T-helper 1 cell treated with Interleukin-12 subunit alpha and Interleukin-12 subunit beta and Interleukin-4 antibody, amounts not matched to agents 30 ng/mL and 1 ng/mL, for 36 hours (primary cell): ENCODE data around the gene PDGFA. TPM values are rescaled to one million over a fixed set of nuclear protein-coding genes. Genes with fewer than 3 reads are reported as not detected.

Experiments used
- intact Hi-C: fragments of 100-400 bp; cut with micrococcal nuclease; formaldehyde crosslinking; loops from one replicate; pipeline ENCODE4 v1.15.1; 2024
- total RNA-seq: library from RNA; stranded (reverse); gene quantifications from 2 replicates; pipeline ENCODE4 v1.2.3, GENCODE V29; 2022

The PDGFA gene
- total RNA-seq, 1 donor from 2014 or later, result 3.3 TPM

DNA sequence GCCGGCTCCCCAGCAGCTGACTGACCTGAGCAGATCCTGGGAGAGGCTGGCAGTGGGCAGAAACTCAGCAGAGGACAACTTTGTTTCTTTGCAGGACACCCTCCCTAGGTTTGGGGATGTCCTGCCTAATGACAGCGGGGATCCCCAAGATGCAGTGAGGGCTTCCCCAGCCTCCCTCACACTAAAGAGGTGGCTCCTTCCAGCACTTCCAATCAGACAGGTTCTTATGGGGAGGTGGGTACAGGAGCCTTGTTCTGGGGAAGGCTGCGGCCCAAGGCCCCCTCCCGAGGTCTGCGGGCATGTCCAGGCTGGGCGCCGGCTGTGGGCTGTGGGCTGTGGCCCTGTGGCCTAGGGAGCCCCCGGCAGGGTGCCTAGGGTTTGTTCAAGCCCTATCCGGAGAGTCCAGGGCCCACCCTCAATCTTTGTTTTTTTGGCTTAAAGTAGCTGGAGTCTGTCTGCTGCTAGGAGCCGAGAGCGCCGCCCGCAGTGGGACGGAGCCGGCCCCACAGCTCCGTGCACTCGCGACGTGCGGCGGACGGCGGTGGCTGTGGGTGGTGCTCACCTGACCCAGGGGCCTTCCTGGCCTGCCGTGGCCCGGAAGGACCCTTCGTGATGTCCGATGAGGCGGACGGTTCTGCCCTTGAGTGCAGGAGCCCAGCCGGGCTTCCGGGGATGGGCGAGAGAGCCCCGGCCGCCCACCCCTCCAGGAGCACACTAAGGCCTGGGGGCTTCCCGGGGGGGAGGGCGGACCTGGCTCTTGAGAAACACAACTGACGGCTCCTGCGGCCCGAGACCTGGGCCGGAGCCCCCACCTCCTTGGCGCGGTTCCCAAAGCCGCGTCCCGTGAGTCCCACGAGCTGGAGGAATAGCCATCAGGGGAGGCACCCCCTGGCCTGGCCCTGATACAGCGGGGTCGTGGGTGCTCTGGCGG lies 57.2 kb downstream of the PDGFA start:
- intact Hi-C loops, result no loop called here

DNA sequence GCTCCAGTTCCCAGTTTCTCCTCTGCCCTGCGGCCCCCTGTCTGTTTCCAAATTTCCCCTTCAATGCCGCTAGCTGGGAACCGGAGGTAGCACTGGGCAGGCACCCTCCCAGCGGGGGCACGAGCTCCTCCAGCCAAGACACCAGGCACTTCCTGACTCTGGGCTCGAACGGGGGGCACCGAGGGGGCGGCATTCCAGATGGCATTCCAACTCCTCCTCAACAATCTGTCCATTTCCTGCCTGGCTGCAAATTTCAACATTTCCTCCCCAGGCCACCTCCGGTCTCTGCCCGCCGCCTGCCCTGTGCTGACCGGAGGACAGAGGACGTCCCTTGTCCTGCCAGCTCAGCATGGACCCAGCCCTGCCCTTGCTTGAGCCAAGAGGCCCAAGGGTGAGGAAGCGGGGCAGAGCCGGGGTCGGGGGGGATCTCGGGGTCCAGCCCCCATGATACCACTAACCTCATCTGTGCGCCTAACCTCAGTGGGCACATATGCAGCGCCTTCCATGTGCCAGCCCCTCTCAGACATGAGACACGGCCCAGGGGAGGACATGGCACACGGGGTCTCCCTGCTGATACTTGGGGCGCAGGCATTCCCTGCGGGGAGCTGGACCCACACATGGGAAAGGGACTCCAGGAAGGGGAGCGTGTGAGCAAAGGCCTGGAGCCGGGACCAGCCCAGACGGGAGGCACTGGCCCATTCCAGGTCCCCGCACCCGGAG lies 58.0 kb downstream of the PDGFA start:
- intact Hi-C loops, result no loop called here

DNA sequence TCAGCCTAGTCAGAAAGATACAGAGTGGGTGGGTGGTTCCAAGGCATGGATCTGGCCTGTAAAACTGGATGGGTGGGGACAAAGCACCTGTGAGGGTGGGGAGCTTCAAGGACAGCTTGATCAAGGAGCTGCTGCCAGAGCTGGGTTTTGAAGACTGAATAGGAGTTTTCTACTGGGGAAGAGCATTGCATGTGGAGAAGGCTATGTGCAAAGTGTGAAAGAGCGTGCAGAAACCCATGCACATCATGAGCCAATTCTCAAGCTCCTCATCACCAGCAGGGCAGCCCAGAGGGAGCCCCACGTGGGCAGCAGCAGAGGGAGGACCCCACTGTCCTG lies 58.6 kb downstream of the PDGFA start:
- intact Hi-C loops, result no loop called here

DNA sequence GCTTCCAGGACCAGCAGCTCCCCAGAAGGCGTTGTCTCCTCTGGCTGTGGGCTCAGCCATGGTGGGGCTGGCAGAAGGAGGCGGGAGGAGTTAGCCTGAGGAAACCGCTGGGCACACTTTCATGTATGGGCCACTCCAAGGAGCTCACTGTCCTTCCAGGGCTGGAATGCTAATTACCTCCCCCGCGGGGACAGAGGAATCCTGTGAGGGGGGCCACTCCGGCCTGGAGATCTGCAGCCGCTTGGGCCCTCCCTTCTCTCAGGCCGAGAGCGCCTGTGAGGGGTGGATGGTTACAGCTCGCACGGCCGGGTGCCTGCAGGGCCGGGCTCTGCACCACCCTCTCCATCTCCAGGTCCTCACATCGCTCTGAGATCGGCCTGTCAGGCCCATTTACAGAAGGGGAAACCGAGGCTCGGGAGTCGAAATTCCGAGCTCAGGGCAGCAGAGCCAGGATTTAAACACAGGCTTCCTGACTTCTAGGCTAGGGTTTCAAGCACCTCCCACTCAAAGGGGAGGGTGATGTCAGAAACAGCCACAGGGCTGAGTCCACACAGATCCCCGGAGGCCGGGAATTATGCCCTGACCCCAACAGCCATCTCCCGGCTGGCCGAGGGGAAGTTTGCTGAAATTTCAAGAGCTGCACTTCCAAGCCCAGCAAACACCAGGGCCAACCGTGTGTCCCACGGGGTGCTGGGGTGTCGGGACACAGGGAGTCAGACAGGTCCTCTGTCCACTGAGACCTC lies 59.1 kb downstream of the PDGFA start:
- intact Hi-C loops, result no loop called here

DNA sequence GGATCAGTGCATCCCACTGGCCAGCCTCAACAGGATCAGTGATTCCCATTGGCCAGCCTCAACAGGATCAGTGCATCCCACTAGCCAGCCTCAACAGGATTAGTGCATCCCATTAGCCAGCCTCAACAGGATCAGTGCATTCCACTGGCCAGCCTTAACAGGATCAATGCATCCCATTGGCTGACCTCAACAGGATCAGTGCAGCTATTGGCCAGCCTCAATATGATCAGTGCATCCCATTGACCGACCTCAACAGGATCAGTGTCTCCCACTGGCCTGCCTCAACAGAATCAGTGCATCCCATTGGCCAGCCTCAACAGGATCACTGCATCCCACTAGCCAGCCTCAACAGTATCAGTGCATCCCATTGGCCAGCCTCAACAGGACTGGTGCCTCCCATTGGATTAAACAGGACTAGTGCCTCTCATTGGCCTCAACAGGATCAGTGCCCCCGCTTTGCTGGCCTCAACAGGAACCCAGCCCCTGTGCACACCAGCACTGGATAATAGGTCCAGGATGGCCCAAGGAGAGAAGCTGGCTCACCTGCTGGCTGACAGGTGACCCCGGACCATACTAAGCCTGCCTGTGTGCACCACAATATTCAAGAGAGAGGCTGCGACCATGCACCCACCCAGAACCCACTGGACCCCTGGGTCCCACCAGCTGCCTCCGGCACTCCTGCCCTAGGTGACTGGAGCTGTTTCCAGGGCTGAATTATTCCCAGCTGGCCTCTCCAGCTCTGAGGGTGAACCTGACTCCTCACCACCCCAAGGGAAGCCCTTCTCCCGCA lies 59.9 kb downstream of the PDGFA start:
- intact Hi-C loops, result no loop called here

DNA sequence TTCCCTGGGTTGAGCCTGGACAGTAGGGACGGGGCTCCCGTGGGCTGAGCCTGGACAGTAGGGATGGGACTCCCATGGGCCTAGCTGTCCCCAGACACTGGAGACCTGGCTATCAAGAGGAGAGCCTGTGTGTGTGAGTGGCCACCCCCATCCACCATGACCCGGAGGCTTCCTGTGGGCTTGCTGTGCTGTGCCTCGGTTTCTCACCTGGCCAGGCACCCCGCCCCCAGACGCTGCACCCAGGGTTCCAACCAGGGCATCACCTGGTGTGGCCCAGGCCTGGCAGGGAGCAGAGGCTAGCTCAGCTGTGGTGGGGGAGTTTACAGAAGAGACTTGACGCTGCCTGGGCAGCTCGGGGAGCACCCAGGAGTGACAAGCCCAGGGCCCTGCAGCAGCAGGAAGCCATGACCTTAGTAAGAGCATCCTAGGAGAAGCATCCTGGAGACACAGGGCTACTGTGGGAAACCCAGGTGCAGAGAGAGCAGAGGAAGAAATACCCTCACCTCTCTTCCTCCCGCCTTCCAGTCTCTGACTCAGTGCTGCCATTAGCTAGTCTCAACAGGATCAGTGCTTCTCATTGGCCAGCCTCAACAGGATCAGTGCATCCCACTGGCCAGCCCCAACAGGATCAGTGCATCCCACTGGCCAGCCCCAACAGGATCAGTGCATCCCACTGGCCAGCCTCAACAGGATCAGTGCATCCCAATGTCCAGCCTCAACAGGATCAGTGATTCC lies 61.0 kb downstream of the PDGFA start:
- intact Hi-C loops, result no loop called here

DNA sequence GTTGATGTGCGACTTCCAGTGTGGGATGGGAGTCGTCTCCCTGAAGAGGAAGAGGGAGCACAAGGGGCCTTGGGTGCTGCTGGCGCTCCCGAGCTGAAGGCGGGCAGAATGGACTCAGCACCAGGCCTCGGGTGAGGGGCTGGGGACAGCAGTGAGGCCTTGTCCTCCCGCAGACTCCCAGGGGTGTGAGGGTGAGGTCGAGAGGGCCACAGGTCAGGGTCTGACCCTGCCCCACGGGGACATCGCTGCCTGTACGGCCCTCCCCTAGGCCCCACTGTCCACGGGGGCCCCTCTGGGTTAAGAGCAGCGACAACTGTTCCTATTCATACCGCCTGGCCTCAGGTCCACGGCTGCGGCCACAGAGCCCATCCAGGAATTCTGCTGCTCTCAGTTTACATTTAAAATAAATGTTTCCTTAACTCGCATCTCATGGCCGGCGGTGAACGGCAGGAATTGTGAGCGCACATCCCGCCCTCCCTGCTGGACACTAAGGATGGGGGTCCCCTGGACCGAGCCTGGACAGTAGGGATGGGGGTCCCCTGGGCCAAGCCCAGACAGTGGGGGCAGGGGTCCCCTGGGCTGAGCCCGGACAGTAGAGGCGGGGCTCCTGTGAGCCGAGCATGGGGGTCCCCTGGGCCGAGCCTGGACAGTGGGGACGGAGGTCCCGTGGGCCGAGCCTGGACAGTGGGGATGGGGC lies 61.7 kb downstream of the PDGFA start:
- intact Hi-C loops, result no loop called here

DNA sequence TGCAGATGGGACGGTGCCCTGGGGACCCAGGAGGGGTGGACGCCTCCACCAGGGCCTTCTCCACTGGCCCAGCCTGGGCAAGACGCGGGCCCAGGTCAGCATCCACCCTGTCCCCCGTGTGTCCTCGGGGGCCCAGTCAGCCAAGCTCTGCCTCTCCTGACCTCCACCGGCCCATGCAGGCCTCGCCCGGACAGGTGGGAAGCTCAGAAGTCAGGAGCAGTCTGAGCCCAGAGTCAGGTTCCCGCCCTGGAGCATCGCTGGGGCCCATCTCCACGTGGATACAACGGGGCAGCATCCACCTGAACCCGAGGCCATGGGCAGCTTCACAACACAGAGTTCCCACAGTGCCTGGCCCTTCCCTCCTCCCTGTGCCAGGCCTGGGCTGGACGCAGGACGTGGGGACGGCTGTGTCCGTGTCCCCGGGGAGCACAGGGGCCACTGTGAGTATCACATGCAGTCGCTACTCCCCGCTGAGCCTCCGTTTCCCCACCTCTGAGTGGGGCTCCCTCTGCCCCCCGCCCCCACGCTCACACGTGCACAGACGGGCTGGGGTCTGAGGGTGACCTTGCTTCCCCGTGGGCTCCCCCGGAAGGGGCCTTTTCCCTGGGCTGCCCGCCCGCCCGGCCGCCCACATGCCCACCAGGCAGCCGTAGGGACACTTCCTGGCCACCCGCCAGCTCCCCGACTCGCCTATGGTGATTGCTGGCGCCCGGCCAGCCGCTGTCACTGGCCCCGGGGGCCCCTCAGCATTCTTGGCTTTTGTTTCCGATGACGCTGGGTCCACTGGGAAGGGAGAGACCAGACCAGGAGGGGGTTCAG lies 64.3 kb downstream of the PDGFA start:
- intact Hi-C loops, result no loop called here

DNA sequence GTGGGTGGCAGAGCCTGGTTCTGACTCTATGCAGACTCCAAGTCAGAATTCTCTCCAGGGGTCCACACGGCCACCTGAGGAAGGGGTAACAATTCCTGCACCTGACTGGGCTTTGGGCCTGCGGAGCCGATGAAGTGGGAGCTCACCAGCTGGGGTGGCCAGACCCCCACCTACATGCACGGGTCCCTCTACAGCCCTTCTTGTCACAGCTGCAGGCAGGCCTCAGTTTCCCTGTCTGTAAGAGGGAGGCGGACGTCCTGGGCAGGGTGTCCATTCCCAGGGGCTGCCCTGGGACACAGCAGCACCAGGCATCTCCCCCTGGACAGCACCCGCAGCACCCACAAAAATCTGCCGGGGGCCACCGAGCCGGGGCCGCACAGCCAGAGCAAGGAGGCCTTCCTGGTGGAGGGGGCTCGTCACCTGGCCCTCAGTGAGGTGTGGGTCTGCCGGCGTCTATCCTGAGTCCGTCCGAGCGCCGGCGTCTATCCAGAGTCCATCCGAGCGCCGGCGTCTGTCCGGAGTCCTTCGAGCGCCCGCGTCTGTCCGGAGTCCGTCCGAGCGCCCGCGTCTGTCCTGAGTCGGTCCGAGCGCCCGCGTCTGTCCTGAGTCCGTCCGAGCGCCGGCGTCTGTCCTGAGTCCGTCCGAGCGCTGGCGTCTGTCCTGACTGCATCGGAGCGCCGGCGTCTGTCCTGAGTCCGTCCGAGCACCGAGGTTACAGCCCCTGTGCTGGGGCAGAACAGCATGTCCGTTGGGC lies 65.1 kb downstream of the PDGFA start:
- intact Hi-C loops, result no loop called here

DNA sequence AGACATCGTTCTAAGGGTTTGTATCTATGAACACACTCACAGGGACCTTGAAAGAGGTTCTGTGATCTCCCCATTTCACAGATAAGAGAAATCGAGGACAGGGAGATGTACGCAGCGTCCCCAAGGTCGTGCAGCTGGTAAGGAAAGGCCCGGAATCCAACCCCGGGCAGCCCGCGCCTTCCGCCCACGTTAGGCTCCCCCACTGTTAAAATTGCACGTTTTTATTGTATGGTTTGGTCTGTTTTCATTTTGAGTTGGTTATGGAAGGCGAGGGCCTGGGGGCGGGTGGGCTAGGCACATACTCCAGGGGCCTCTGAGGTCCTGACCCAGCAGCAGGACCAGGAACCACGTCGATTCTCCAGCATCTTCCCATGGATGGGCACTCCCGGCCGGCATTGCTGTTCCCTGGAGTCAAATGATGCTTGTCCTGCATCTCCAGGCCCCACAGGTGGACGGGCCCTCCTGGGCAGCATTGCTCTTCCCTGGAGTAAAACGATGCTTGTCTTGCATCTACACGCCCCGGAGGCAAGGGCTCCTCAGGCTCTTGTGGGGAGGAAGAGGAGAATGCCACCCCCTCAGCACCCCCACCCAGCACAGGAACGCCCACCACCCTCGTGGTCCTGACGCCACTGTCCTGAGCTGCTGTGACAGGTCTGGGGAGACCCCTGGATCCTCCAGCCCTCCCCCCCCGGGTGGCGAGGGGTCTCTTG lies 65.9 kb downstream of the PDGFA start:
- intact Hi-C loops, result no loop called here

DNA sequence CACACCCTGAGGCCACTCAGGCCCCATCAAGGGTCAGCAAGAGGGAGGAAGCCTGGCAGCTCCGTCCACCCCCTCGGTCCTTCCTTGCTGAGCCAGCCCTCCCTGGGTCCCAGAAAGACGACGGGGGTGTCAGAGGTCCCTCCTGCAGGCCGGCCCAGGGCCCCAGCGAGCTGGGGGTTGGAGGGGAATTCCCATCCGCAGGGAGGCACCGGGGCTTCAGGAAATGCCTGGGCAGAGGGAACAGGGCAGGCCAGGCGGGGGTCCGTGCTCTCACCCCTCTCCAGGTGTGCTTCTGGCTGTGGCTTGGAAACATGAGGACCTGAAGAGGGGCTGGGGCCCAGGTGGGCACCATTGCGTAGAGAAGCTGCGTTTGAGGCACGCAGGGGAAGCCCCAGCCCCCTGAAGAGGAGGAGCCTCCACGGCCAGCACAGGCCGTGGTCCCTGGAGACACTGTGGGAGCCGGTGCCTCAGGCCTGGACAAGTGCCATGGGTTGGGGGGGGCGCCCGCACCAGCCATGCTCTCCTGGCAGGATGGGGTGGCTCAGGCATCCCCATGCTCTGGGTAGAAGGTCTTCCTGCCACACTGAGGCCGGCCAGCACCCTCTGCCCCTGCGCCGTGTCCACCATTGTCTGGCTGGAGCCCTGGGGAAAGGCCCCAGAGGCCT lies 66.7 kb downstream of the PDGFA start:
- intact Hi-C loops, result no loop called here

DNA sequence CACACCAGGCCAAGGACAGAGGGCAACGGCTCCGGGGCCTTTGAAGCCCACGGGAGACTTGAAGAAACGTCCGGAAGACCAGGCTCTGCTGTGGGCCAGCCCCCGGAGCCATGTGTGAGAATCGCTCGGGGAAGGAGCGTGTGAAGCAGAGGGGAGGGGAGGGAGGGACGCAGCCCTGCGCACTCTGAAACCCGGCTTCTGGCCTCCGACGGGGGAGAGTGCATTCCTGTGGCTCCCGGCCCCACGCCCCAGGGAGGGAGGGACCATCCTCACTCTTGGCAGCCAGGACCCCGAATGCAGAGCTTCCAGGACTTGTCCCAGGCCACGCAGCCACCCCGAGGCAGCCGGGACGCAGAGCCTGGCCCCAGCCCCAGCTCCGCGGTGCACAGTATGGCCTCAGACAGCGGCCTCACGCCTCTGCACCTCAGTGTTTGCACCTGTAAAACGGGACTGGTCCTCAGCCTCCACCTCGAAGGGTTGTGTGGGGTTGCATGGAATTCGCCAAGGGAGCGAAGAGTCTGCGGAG lies 67.4 kb downstream of the PDGFA start:
- intact Hi-C loops, result no loop called here

DNA sequence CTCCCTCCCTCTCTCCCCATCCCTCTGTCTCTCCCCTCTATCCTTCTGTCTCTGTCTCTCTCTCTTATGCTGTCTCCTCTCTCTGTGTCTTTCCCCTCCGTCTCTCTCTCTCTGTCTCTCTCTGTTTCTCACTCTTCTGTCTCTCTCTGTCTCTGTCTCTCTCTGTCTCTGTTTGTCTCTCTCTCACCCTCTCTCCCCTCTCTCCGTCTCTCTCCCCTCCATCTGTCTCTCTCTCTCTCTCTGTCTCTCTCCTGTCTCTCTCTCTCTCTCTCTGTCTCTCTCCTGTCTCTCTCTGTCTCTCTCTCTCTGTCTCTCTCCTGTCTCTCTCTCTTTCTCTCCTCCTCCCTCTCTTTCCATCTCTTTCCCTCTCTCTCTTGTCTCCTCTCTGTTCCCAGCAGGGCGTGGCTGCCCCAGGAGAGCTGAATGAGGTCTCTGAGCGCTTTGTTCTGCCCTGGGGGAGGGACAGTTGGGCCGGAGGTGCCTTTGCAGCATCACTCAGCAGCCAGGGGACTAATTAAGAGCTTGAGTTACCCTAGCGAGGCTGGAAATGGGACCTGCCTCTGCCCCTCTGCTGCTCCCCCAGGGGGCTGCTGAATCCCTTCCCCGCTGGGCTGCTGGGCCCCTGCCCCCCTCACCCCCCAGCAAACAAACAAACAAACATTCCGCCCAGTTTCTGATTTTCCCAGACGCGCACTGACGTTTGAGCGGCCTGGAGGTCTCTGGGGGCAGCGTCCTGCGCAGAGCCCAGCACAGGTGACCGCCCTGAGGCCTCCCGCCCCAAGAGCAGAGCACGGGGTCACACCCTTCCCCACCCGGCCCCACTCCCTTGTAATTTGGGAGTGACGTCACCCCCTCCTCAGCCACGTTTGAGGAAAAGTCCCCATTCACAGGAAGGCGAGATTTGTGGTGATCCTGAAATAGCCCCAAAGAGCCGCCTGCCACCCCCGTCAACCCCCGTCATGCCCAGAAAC lies 68.1 kb downstream of the PDGFA start:
- intact Hi-C loops, result no loop called here

DNA sequence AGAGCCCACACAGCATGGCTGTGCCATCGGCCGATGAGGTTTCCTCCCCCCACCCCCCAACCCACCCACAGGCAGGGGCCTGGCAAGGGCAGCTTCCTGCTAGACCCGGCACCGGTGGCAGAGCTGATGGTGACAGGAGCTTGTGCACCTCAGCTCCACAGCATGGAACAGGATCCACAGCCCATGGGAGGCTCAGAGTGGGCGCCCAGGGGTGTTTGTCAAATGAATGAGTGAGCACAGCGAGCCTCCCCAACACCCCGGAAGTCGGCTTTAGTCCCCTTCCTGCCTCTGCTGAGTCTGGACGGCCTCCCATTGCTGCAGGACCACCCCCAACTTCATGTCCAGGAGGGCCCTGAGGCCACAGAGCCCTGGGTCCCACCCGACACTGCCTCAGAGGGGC lies 68.9 kb downstream of the PDGFA start:
- intact Hi-C loops, result no loop called here

DNA sequence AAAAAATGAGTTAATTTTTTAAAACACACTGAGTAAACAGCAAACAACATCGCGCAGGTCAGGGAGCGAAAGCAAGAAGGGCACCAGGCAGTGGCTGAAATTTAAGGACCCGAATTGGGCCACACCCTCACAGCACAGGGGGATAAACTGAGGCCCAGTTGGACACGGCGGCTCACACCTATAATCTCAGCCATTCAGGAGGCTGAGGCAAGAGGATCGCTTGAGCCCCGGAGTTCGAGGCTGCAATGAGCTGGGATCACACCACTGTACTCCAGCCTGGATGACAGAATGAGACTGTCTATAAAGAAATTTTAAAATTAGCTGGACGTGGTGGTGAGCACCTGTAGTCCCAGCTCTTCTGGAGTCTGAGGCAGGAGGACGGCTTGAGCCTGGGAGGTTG lies 69.6 kb downstream of the PDGFA start:
- intact Hi-C loops, result no loop called here
